H9 (cell line): ENCODE measurements around the gene ERFL. TPM values are rescaled to one million over a fixed set of nuclear protein-coding genes. Genes with fewer than 3 reads are reported as not detected.

Experiments
- DNase-seq: peaks from one replicate; pipeline ENCODE4 v3.0.0-alpha.2; 2017
- H2AFZ ChIP-seq: one replicate; pipeline ENCODE4 v1.6.1; 2013; ENCODE audit warnings: mild to moderate bottlenecking, low read length, control low read depth, moderate library complexity
- H2AK5ac ChIP-seq: 2 replicates; pipeline ENCODE4 v1.6.1; 2013; ENCODE audit warnings: low read length, control low read depth, mixed read lengths; ENCODE audit not compliant: insufficient read length
- H2BK120ac ChIP-seq: one replicate; pipeline ENCODE4 v1.6.1; 2013; ENCODE audit warnings: low read depth, mild to moderate bottlenecking, low read length, control low read depth, inconsistent platforms; ENCODE audit not compliant: poor library complexity, severe bottlenecking
- H2BK12ac ChIP-seq: 2 replicates; pipeline ENCODE4 v1.6.1; 2013; ENCODE audit warnings: low read length, control low read depth, mixed read lengths, low read depth; ENCODE audit not compliant: insufficient read length
- H2BK15ac ChIP-seq: 2 replicates; pipeline ENCODE4 v1.6.1; 2013; ENCODE audit warnings: low read depth, low read length, control low read depth
- H2BK20ac ChIP-seq: one replicate; pipeline ENCODE4 v1.6.1; 2013; ENCODE audit warnings: low read depth, mild to moderate bottlenecking, low read length, control low read depth, inconsistent platforms; ENCODE audit not compliant: poor library complexity, severe bottlenecking
- H2BK5ac ChIP-seq: 2 replicates; pipeline ENCODE4 v1.6.1; 2013; ENCODE audit warnings: low read length, control low read depth, mixed read lengths; ENCODE audit not compliant: insufficient read length
- H3K14ac ChIP-seq: 2 replicates; pipeline ENCODE4 v1.6.1; 2013; ENCODE audit warnings: low read length, control low read depth; ENCODE audit not compliant: insufficient read depth
- H3K18ac ChIP-seq: 2 replicates; pipeline ENCODE4 v1.6.1; 2013; ENCODE audit warnings: low read depth, mild to moderate bottlenecking, mixed read lengths, low read length, control low read depth; ENCODE audit not compliant: insufficient read length
- H3K23ac ChIP-seq: 2 replicates; pipeline ENCODE4 v1.6.1; 2013; ENCODE audit warnings: low read length, control low read depth, mixed read lengths, low read depth; ENCODE audit not compliant: insufficient read length
- H3K23me2 ChIP-seq: 2 replicates; pipeline ENCODE4 v1.6.1; 2013; ENCODE audit warnings: low read depth, mild to moderate bottlenecking, mixed read lengths, low read length, control low read depth; ENCODE audit not compliant: insufficient read length, poor library complexity, severe bottlenecking
- H3K27ac ChIP-seq: 2 replicates; pipeline ENCODE4 v1.5.1; 2013; ENCODE audit warnings: low read length, control low read depth, mixed read lengths, low read depth; ENCODE audit not compliant: insufficient read length
- H3K27me3 ChIP-seq: 2 replicates; pipeline ENCODE4 v1.6.1; 2013; ENCODE audit warnings: low read length, control low read depth, inconsistent platforms; ENCODE audit not compliant: insufficient read depth
- H3K4ac ChIP-seq: 2 replicates; pipeline ENCODE4 v1.6.1; 2013; ENCODE audit warnings: low read depth, mild to moderate bottlenecking, control low read depth, inconsistent platforms, low read length, moderate library complexity
- H3K4me1 ChIP-seq: 2 replicates; pipeline ENCODE4 v1.6.1; 2013; ENCODE audit warnings: low read length, control low read depth, inconsistent platforms; ENCODE audit not compliant: insufficient read depth
- H3K4me2 ChIP-seq: 2 replicates; pipeline ENCODE4 v1.6.1; 2013; ENCODE audit warnings: low read length, control low read depth, mixed read lengths; ENCODE audit not compliant: insufficient read length, insufficient read depth
- H3K56ac ChIP-seq: 2 replicates; pipeline ENCODE4 v1.6.1; 2013; ENCODE audit warnings: low read depth, mild to moderate bottlenecking, mixed read lengths, low read length, control low read depth; ENCODE audit not compliant: insufficient read length
- H3K79me1 ChIP-seq: 2 replicates; pipeline ENCODE4 v1.6.1; 2013; ENCODE audit warnings: low read depth, mild to moderate bottlenecking, moderate library complexity, low read length, control low read depth, inconsistent platforms; ENCODE audit not compliant: insufficient read depth, poor library complexity, severe bottlenecking
- H3K79me2 ChIP-seq: 2 replicates; pipeline ENCODE4 v1.6.1; 2013; ENCODE audit warnings: low read length, control low read depth, inconsistent platforms; ENCODE audit not compliant: insufficient read depth
- H3K9ac ChIP-seq: 2 replicates; pipeline ENCODE4 v1.6.1; 2013; ENCODE audit warnings: low read length, control low read depth, mixed read lengths; ENCODE audit not compliant: insufficient read length; ENCODE audit errors: extremely low read depth
- H3K9me3 ChIP-seq: one replicate; pipeline ENCODE4 v1.6.1; 2013; ENCODE audit warnings: low read depth, low read length, inconsistent platforms; ENCODE audit not compliant: control insufficient read depth
- H3T11ph ChIP-seq: one replicate; pipeline ENCODE4 v1.6.1; 2013; ENCODE audit warnings: mild to moderate bottlenecking, low read length, control low read depth, inconsistent platforms
- H4K20me1 ChIP-seq: one replicate; pipeline ENCODE4 v1.6.1; 2013; ENCODE audit not compliant: control insufficient read depth, insufficient read length, insufficient read depth
- H4K5ac ChIP-seq: 2 replicates; pipeline ENCODE4 v1.6.1; 2013; ENCODE audit warnings: low read depth, mild to moderate bottlenecking, mixed read lengths, low read length, control low read depth; ENCODE audit not compliant: insufficient read length
- H4K8ac ChIP-seq: replicated peaks from 2 replicates; pipeline ENCODE4 v1.6.1; 2013; ENCODE audit warnings: low read length, control low read depth, mixed read lengths, low read depth; ENCODE audit not compliant: insufficient read length
- H4K91ac ChIP-seq: 2 replicates; pipeline ENCODE4 v1.6.1; 2013; ENCODE audit warnings: low read depth, mild to moderate bottlenecking, moderate library complexity, mixed read lengths, low read length, control low read depth; ENCODE audit not compliant: insufficient read length
- H3K27ac Mint-ChIP-seq, 3 experiments: 2 replicates in 2 of 3; 3 replicates in 1 of 3; pipeline ENCODE4 v1.8.0; 2020 to 2021; ENCODE audit warnings: mixed read lengths in 3 of 3, mild to moderate bottlenecking in 1 of 3, moderate library complexity in 1 of 3
- H3K27me3 Mint-ChIP-seq: 2 replicates; pipeline ENCODE4 v1.8.0; 2021; ENCODE audit warnings: low read depth, mild to moderate bottlenecking, moderate library complexity, mixed read lengths
- H3K36me3 Mint-ChIP-seq, 3 experiments: 2 replicates in 2 of 3; 3 replicates in 1 of 3; pipeline ENCODE4 v1.8.0; 2020 to 2021; ENCODE audit warnings: low read depth in 3 of 3, mixed read lengths in 3 of 3; ENCODE audit not compliant: insufficient read depth in 1 of 3
- H3K4me1 Mint-ChIP-seq, 2 experiments: 2 replicates each; pipeline ENCODE4 v1.8.0; 2020; ENCODE audit warnings: mixed read lengths in 2 of 2
- H3K4me3 Mint-ChIP-seq, 2 experiments: 2 replicates in 1 of 2; 3 replicates in 1 of 2; pipeline ENCODE4 v1.8.0; 2020 to 2021; ENCODE audit warnings: mild to moderate bottlenecking in 2 of 2, mixed read lengths in 2 of 2, moderate library complexity in 1 of 2
- H3K9me3 Mint-ChIP-seq, 2 experiments: 2 replicates in 1 of 2; 3 replicates in 1 of 2; pipeline ENCODE4 v1.8.0; 2020; ENCODE audit warnings: mild to moderate bottlenecking in 2 of 2, mixed read lengths in 2 of 2, moderate library complexity in 1 of 2
- WGBS: extraction: QIAGEN DNeasy Blood & Tissue Kit; methylation state at CpG from one replicate; pipeline ENCODE4 v1.1.7; 2013; ENCODE audit warnings: missing lambda C conversion rate, low lambda C conversion rate, mixed read lengths; ENCODE audit not compliant: insufficient read length; ENCODE audit errors: extremely low coverage; 5-methylcytosine and 5-hydroxymethylcytosine counted together
- total RNA-seq: library from RNA; stranded (reverse); gene quantifications from 2 replicates; pipeline ENCODE4 v1.2.1, GENCODE V29; 2021
- TF ChIP-seq, protein P1 (sequence below): fragments of 200-600 bp; sonication (generic); conservative IDR thresholded peaks from 3 replicates; pipeline ENCODE4 v1.8.0; 2021; ENCODE audit warnings: antibody characterized with exemption, mild to moderate bottlenecking

Gene ERFL
- total RNA-seq, 1 experiment from 2014 or later = 0.22 TPM

- H3K27ac ChIP-seq = no peak overlapping the region
- peak overlapping the region in 2 of 3 experiments; percentile 50 to 59; a peak in 3 of 7 replicates for H3K27ac Mint-ChIP-seq
Observed at GRCh38 chr19:41906271-41906670, 22.0 kb downstream of the ERFL start.

More at GRCh38 chr19:41906271-41906670, 22.0 kb downstream of the ERFL start:
- no peak overlapping the region for H3T11ph ChIP-seq
- WGBS = no CpG with 5 or more reads among the region's 9 CpGs
- H3K4me1 Mint-ChIP-seq = peaks cover 0 to 14% of the 10 kb centered on the region in 2 experiments; a peak in 2 of 4 replicates
- no peak overlapping the region for H2AFZ ChIP-seq
- no peaks in the 10 kb centered on the region for H4K20me1 ChIP-seq
- peaks cover 13% of the 10 kb centered on the region for H3K27me3 ChIP-seq
- H3K56ac ChIP-seq = no peak overlapping the region
- no peak overlapping the region for H3K4me3 Mint-ChIP-seq
- no peak overlapping the region for H2BK5ac ChIP-seq
- no peak for DNase-seq
- H3K4me2 ChIP-seq = no peak overlapping the region
- no peak overlapping the region for H2BK15ac ChIP-seq
- no peaks in the 10 kb centered on the region for H3K4me1 ChIP-seq
- H3K23me2 ChIP-seq = no peaks in the 10 kb centered on the region
- no peak overlapping the region for H2AK5ac ChIP-seq
- no peak overlapping the region for H2BK120ac ChIP-seq
- H3K18ac ChIP-seq = no peak overlapping the region
- H2BK20ac ChIP-seq = no peak overlapping the region
- no peak overlapping the region for H3K4ac ChIP-seq
- H3K9me3 ChIP-seq = no peaks in the 10 kb centered on the region
- H4K5ac ChIP-seq = no peak overlapping the region
- TF ChIP-seq, protein P1, sequence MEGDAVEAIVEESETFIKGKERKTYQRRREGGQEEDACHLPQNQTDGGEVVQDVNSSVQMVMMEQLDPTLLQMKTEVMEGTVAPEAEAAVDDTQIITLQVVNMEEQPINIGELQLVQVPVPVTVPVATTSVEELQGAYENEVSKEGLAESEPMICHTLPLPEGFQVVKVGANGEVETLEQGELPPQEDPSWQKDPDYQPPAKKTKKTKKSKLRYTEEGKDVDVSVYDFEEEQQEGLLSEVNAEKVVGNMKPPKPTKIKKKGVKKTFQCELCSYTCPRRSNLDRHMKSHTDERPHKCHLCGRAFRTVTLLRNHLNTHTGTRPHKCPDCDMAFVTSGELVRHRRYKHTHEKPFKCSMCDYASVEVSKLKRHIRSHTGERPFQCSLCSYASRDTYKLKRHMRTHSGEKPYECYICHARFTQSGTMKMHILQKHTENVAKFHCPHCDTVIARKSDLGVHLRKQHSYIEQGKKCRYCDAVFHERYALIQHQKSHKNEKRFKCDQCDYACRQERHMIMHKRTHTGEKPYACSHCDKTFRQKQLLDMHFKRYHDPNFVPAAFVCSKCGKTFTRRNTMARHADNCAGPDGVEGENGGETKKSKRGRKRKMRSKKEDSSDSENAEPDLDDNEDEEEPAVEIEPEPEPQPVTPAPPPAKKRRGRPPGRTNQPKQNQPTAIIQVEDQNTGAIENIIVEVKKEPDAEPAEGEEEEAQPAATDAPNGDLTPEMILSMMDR = no peak
- H3K36me3 Mint-ChIP-seq = peaks cover 15 to 47% (median 43%) of the 10 kb centered on the region in 3 experiments; a peak in 6 of 7 replicates
- no peak overlapping the region for H3K23ac ChIP-seq
- H3K9me3 Mint-ChIP-seq = no peaks in the 10 kb centered on the region
- H4K8ac ChIP-seq = no peak overlapping the region
- H3K27me3 Mint-ChIP-seq = peaks cover 3% of the 10 kb centered on the region
- H3K79me1 ChIP-seq = no peaks in the 10 kb centered on the region
- H3K9ac ChIP-seq = no peak overlapping the region
- H4K91ac ChIP-seq = no peak overlapping the region
- H3K14ac ChIP-seq = no peak overlapping the region
- H2BK12ac ChIP-seq = no peak overlapping the region
- no peaks in the 10 kb centered on the region for H3K79me2 ChIP-seq
